Parathyroid adenoma (tissue), 2 donors: ENCODE measurements around the gene NRIP1.

ENCODE experiments used
- H2AFZ ChIP-seq: fragments of 300-600 bp; sonication (generic); one replicate; pipeline ENCODE4 v1.7.0; 2017; ENCODE audit warnings: antibody characterized with exemption, mild to moderate bottlenecking
- H3K27ac ChIP-seq: fragments of 300-600 bp; sonication (generic); one replicate; pipeline ENCODE4 v1.7.0; 2017
- H3K27me3 ChIP-seq: fragments of 300-600 bp; sonication (generic); one replicate; pipeline ENCODE4 v1.7.0; 2017; ENCODE audit warnings: low read length; ENCODE audit not compliant: control insufficient read depth, insufficient read depth
- H3K36me3 ChIP-seq: fragments of 300-600 bp; sonication (generic); one replicate; pipeline ENCODE4 v1.7.0; 2017; ENCODE audit warnings: low read length; ENCODE audit not compliant: control insufficient read depth, insufficient read depth
- H3K4me1 ChIP-seq: fragments of 300-600 bp; sonication (generic); one replicate; pipeline ENCODE4 v1.7.0; 2017; ENCODE audit warnings: control low read depth
- H3K4me2 ChIP-seq: fragments of 300-600 bp; sonication (generic); one replicate; pipeline ENCODE4 v1.7.0; 2017; ENCODE audit warnings: low read length
- H3K4me3 ChIP-seq: fragments of 300-600 bp; sonication (generic); one replicate; pipeline ENCODE4 v1.7.0; 2017; ENCODE audit warnings: low read depth, low read length
- H3K79me2 ChIP-seq: fragments of 300-600 bp; sonication (generic); one replicate; pipeline ENCODE4 v1.7.0; 2017; ENCODE audit warnings: control low read depth
- H3K9ac ChIP-seq: fragments of 300-600 bp; sonication (generic); one replicate; pipeline ENCODE4 v1.7.0; 2017; ENCODE audit warnings: mild to moderate bottlenecking
- H3K9me3 ChIP-seq: fragments of 300-600 bp; sonication (generic); one replicate; pipeline ENCODE4 v1.7.0; 2017; ENCODE audit warnings: low read length; ENCODE audit not compliant: control insufficient read depth
- CTCF ChIP-seq: fragments of 300-600 bp; sonication (generic); IDR thresholded peaks from one replicate; pipeline ENCODE4 v1.7.0; 2017; ENCODE audit warnings: antibody characterized with exemption, mild to moderate bottlenecking
- donor health status: primary hyperparathyroidism.

Gene NRIP1

GRCh38 chr21:14993115-14993514, 71.7 kb downstream of the NRIP1 start:
- H3K27me3 ChIP-seq = no peaks in the 10 kb centered on the region
- H3K9me3 ChIP-seq = no peaks in the 10 kb centered on the region
- no peak overlapping the region for H2AFZ ChIP-seq
- H3K4me1 ChIP-seq = no peaks in the 10 kb centered on the region
- no peak overlapping the region for H3K4me3 ChIP-seq
- no peak overlapping the region for H3K27ac ChIP-seq
- no peaks in the 10 kb centered on the region for H3K36me3 ChIP-seq
- H3K4me2 ChIP-seq = no peak overlapping the region
- H3K79me2 ChIP-seq = peaks cover 3% of the 10 kb centered on the region
- H3K9ac ChIP-seq = no peak overlapping the region
- no peak for TF ChIP-seq CTCF

- TF ChIP-seq CTCF = no peak
- Histone ChIP-seq H3K27ac (no peak overlapping the region), H2AFZ (no peak overlapping the region), H3K4me3 (no peak overlapping the region), H3K79me2 (peaks cover 3% of the 10 kb centered on the region), H3K27me3 (no peaks in the 10 kb centered on the region), H3K36me3 (no peaks in the 10 kb centered on the region), H3K9ac (no peak overlapping the region), H3K9me3 (no peaks in the 10 kb centered on the region), H3K4me2 (no peak overlapping the region), H3K4me1 (no peaks in the 10 kb centered on the region)
Observed at GRCh38 chr21:14991957-14992356, 72.8 kb downstream of the NRIP1 start.

- H3K4me3 ChIP-seq = no peak overlapping the region
- H3K36me3 ChIP-seq = no peaks in the 10 kb centered on the region
- no peak overlapping the region for H3K9ac ChIP-seq
- TF ChIP-seq CTCF = no peak
- peaks cover 3% of the 10 kb centered on the region for H3K79me2 ChIP-seq
- H3K4me1 ChIP-seq = no peaks in the 10 kb centered on the region
- H3K27ac ChIP-seq = no peak overlapping the region
- H2AFZ ChIP-seq = no peak overlapping the region
- no peaks in the 10 kb centered on the region for H3K9me3 ChIP-seq
- H3K27me3 ChIP-seq = no peaks in the 10 kb centered on the region
- no peak overlapping the region for H3K4me2 ChIP-seq
Observed at GRCh38 chr21:14989359-14989758, 75.4 kb downstream of the NRIP1 start.

- H3K4me1 ChIP-seq = no peaks in the 10 kb centered on the region
- H3K4me2 ChIP-seq = no peak overlapping the region
- H3K36me3 ChIP-seq = no peaks in the 10 kb centered on the region
- no peaks in the 10 kb centered on the region for H3K9me3 ChIP-seq
- H3K79me2 ChIP-seq = peaks cover 3% of the 10 kb centered on the region
- TF ChIP-seq CTCF = no peak
- H3K9ac ChIP-seq = no peak overlapping the region
- no peak overlapping the region for H3K4me3 ChIP-seq
- no peak overlapping the region for H3K27ac ChIP-seq
- no peaks in the 10 kb centered on the region for H3K27me3 ChIP-seq
- H2AFZ ChIP-seq = no peak overlapping the region
Observed at GRCh38 chr21:14988760-14989159, 76.0 kb downstream of the NRIP1 start.

- no peak for TF ChIP-seq CTCF
- no peak overlapping the region for H3K27ac ChIP-seq
- H3K4me1 ChIP-seq = no peaks in the 10 kb centered on the region
- H3K4me3 ChIP-seq = no peak overlapping the region
- peaks cover 3% of the 10 kb centered on the region for H3K79me2 ChIP-seq
- H3K4me2 ChIP-seq = no peak overlapping the region
- no peaks in the 10 kb centered on the region for H3K27me3 ChIP-seq
- H3K9ac ChIP-seq = no peak overlapping the region
- no peak overlapping the region for H2AFZ ChIP-seq
- no peaks in the 10 kb centered on the region for H3K9me3 ChIP-seq
- H3K36me3 ChIP-seq = no peaks in the 10 kb centered on the region
Observed at GRCh38 chr21:14987370-14988170, 77.2 kb downstream of the NRIP1 start.
